GM12873 (cell line): ENCODE data around the gene RBSN.

ENCODE experiments used
- CTCF ChIP-seq: IDR thresholded peaks from 2 replicates; pipeline ENCODE4 v1.5.1; 2012; ENCODE audit warnings: low read depth, mild to moderate bottlenecking, moderate library complexity, low read length, control low read depth; ENCODE audit not compliant: insufficient read depth; ENCODE audit errors: missing control alignments

Gene RBSN

GRCh38 chr3:15064299-15064834, 34.6 kb downstream of the RBSN start:
- TF ChIP-seq CTCF, result no peak

GRCh38 chr3:15063656-15064286, 35.2 kb downstream of the RBSN start:
- no peak for TF ChIP-seq CTCF

GRCh38 chr3:15063238-15063637, 35.7 kb downstream of the RBSN start:
- no peak for TF ChIP-seq CTCF

GRCh38 chr3:15060029-15060428, 38.9 kb downstream of the RBSN start:
- TF ChIP-seq CTCF, result no peak

GRCh38 chr3:15056676-15057404, 42.1 kb downstream of the RBSN start:
- no peak for TF ChIP-seq CTCF

GRCh38 chr3:15055019-15055557, 43.9 kb downstream of the RBSN start:
- no peak for TF ChIP-seq CTCF

- no peak for TF ChIP-seq CTCF
Measured at GRCh38 chr3:15053541-15053940, 45.4 kb downstream of the RBSN start.
